Stimulated activated naive B cell treated with anti-CD40 and anti-IgM and Interleukin-4, amounts not matched to agents 10 μg/mL and 1 μg/mL and 100 μg/mL, for 72 hours (primary cell): Measurements from ENCODE around the gene UBE2O.
"Not testable (repeated sequence)": the region's sequence is repeated elsewhere in the genome, so short reads cannot be mapped to it uniquely, and the experiment has no call there.

Experiments
- ATAC-seq, 2 donors: fragments of 150-1000 bp; cut with Tn5 transposase; replicated peaks; 2 replicates each; pipeline ENCODE4 v1.10.0; 2021; ENCODE audit warnings: moderate library complexity in 1 of 2
- DNase-seq: peaks from one replicate; pipeline ENCODE4 v3.0.0; 2021
- H3K27ac Mint-ChIP-seq: one replicate; pipeline ENCODE4 v1.8.0; 2022; ENCODE audit warnings: mild to moderate bottlenecking, mixed read lengths
- H3K27me3 Mint-ChIP-seq, 2 donors: one replicate each; pipeline ENCODE4 v1.8.0; 2022; ENCODE audit warnings: mixed read lengths in 2 of 2
- H3K36me3 Mint-ChIP-seq, 2 donors: one replicate each; pipeline ENCODE4 v1.8.0; 2022; ENCODE audit warnings: mixed read lengths in 2 of 2, mild to moderate bottlenecking in 1 of 2
- H3K4me1 Mint-ChIP-seq, 2 donors: one replicate each; pipeline ENCODE4 v1.8.0; 2022; ENCODE audit warnings: mixed read lengths in 2 of 2, mild to moderate bottlenecking in 1 of 2
- H3K4me3 Mint-ChIP-seq, 2 donors: one replicate each; pipeline ENCODE4 v1.8.0; 2022; ENCODE audit warnings: mild to moderate bottlenecking in 2 of 2, mixed read lengths in 2 of 2, moderate library complexity in 1 of 2
- H3K9me3 Mint-ChIP-seq, 2 donors: one replicate each; pipeline ENCODE4 v1.8.0; 2022; ENCODE audit warnings: mixed read lengths in 2 of 2, mild to moderate bottlenecking in 1 of 2

UBE2O gene

GRCh38 chr17:76356803-76357456, 96.0 kb downstream of the UBE2O start:
- peaks cover 9 to 20% of the 10 kb centered on the region in 2 donors for H3K4me1 Mint-ChIP-seq
- H3K9me3 Mint-ChIP-seq, result no peaks in the 10 kb centered on the region
- H3K4me3 Mint-ChIP-seq, result no peak overlapping the region
- peaks cover 0 to under 1% of the 10 kb centered on the region in 2 donors for H3K27me3 Mint-ChIP-seq
- DNase-seq (no peak), ATAC-seq (no peak)
- no peaks in the 10 kb centered on the region for H3K36me3 Mint-ChIP-seq
- no peak overlapping the region for H3K27ac Mint-ChIP-seq

GRCh38 chr17:76354747-76355310, 98.1 kb downstream of the UBE2O start:
- no peaks in the 10 kb centered on the region for H3K9me3 Mint-ChIP-seq
- ATAC-seq (no peak), DNase-seq (no peak)

GRCh38 chr17:76354317-76354729, 98.6 kb downstream of the UBE2O start:
- H3K27me3 Mint-ChIP-seq, result no peaks in the 10 kb centered on the region
- H3K36me3 Mint-ChIP-seq, result peaks cover 0 to 4% of the 10 kb centered on the region in 2 donors
- H3K27ac Mint-ChIP-seq, result peak overlapping the region; percentile 100
- H3K4me3 Mint-ChIP-seq, result peak overlapping the region; percentile 89 to 95
- no peak for ATAC-seq
- no peaks in the 10 kb centered on the region for H3K9me3 Mint-ChIP-seq
- no peak for DNase-seq
- H3K4me1 Mint-ChIP-seq, result peaks cover 12 to 22% of the 10 kb centered on the region in 2 donors

More at GRCh38 chr17:76354747-76355310, 98.1 kb downstream of the UBE2O start:
- peaks cover 0 to 4% of the 10 kb centered on the region in 2 donors for H3K36me3 Mint-ChIP-seq
- H3K4me3 Mint-ChIP-seq, result peak overlapping the region; percentile 89 to 95
- no peaks in the 10 kb centered on the region for H3K27me3 Mint-ChIP-seq
- no peak overlapping the region for H3K27ac Mint-ChIP-seq
- H3K4me1 Mint-ChIP-seq, result peaks cover 12 to 22% of the 10 kb centered on the region in 2 donors

GRCh38 chr17:76353599-76354316, 99.2 kb downstream of the UBE2O start, which contains the start of gene PRPSAP1:
TSS of gene PRPSAP1 (minus strand) at chr17:76353916. CDS start at chr17:76353703, 213 bp downstream.
- peak; percentile 87 for DNase-seq
- Mint-ChIP-seq H3K27me3 (no peaks in the 10 kb centered on the region), H3K27ac (peak within 1 kb of the TSS; percentile 100), H3K36me3 (peaks cover 0 to 4% of the 10 kb centered on the region in 2 donors), H3K9me3 (no peaks in the 10 kb centered on the region), H3K4me1 (peaks cover 12 to 22% of the 10 kb centered on the region in 2 donors), H3K4me3 (peak within 1 kb of the TSS; percentile 89 to 95)
- ATAC-seq, result peak; percentile 95 to 97

- ATAC-seq, result peak in 1 of 2 donors; percentile 10
These were observed 99.9 kb downstream of the UBE2O start for GRCh38 chr17:76353004-76353598.

GRCh38 chr17:76351526-76352071, 101.4 kb downstream of the UBE2O start:
- H3K4me3 Mint-ChIP-seq, result no peak overlapping the region
- ATAC-seq (no peak), DNase-seq (no peak)
- no peak overlapping the region for H3K27ac Mint-ChIP-seq
- H3K9me3 Mint-ChIP-seq, result no peaks in the 10 kb centered on the region
- peaks cover 12 to 22% of the 10 kb centered on the region in 2 donors for H3K4me1 Mint-ChIP-seq
- H3K27me3 Mint-ChIP-seq, result no peaks in the 10 kb centered on the region
- H3K36me3 Mint-ChIP-seq, result peaks cover 8 to 15% of the 10 kb centered on the region in 2 donors

More at GRCh38 chr17:76353004-76353598, 99.9 kb downstream of the UBE2O start:
- peaks cover 12 to 22% of the 10 kb centered on the region in 2 donors for H3K4me1 Mint-ChIP-seq
- peaks cover 0 to 4% of the 10 kb centered on the region in 2 donors for H3K36me3 Mint-ChIP-seq
- H3K9me3 Mint-ChIP-seq, result no peaks in the 10 kb centered on the region
- H3K27me3 Mint-ChIP-seq, result no peaks in the 10 kb centered on the region
- DNase-seq, result peak; percentile 2
- H3K27ac Mint-ChIP-seq, result peak overlapping the region; percentile 100
- peak overlapping the region; percentile 89 to 95 for H3K4me3 Mint-ChIP-seq

GRCh38 chr17:76350463-76350862, 102.5 kb downstream of the UBE2O start:
- no peak for ATAC-seq
- Mint-ChIP-seq H3K27ac (no peak overlapping the region), H3K4me1 (peaks cover 12 to 22% of the 10 kb centered on the region in 2 donors), H3K9me3 (no peaks in the 10 kb centered on the region), H3K27me3 (no peaks in the 10 kb centered on the region), H3K4me3 (no peak overlapping the region), H3K36me3 (peaks cover 16 to 24% of the 10 kb centered on the region in 2 donors)
- no peak for DNase-seq

- H3K27ac Mint-ChIP-seq, H3K4me3 Mint-ChIP-seq, ATAC-seq, H3K27me3 Mint-ChIP-seq, H3K4me1 Mint-ChIP-seq, DNase-seq, H3K9me3 Mint-ChIP-seq: not testable (repeated sequence)
- peaks cover 20 to 40% of the 10 kb centered on the region in 2 donors for H3K36me3 Mint-ChIP-seq
These were observed 106.0 kb downstream of the UBE2O start for GRCh38 chr17:76346936-76347335.

GRCh38 chr17:76345377-76345974, 107.5 kb downstream of the UBE2O start:
- no peak overlapping the region for H3K27ac Mint-ChIP-seq
- ATAC-seq (no peak), DNase-seq (no peak)

GRCh38 chr17:76343106-76343505, 109.8 kb downstream of the UBE2O start:
- no peak for ATAC-seq
- Mint-ChIP-seq H3K27me3 (no peaks in the 10 kb centered on the region), H3K36me3 (peaks cover 27 to 50% of the 10 kb centered on the region in 2 donors), H3K27ac (no peak overlapping the region), H3K4me1 (peaks cover 0 to 3% of the 10 kb centered on the region in 2 donors), H3K4me3 (no peak overlapping the region), H3K9me3 (no peaks in the 10 kb centered on the region)
- no peak for DNase-seq

More at GRCh38 chr17:76345377-76345974, 107.5 kb downstream of the UBE2O start:
- H3K36me3 Mint-ChIP-seq, result peaks cover 25 to 44% of the 10 kb centered on the region in 2 donors
- H3K9me3 Mint-ChIP-seq, result no peaks in the 10 kb centered on the region
- no peak overlapping the region for H3K4me3 Mint-ChIP-seq
- no peaks in the 10 kb centered on the region for H3K27me3 Mint-ChIP-seq
- H3K4me1 Mint-ChIP-seq, result peaks cover 0 to 3% of the 10 kb centered on the region in 2 donors

- peaks cover 0 to 6% of the 10 kb centered on the region in 2 donors for H3K4me1 Mint-ChIP-seq
- no peak overlapping the region for H3K27ac Mint-ChIP-seq
- H3K4me3 Mint-ChIP-seq, result no peak overlapping the region
- H3K9me3 Mint-ChIP-seq, result no peaks in the 10 kb centered on the region
- peaks cover 16 to 36% of the 10 kb centered on the region in 2 donors for H3K36me3 Mint-ChIP-seq
- DNase-seq, result no peak
- ATAC-seq, result no peak
- no peaks in the 10 kb centered on the region for H3K27me3 Mint-ChIP-seq
These were observed 111.7 kb downstream of the UBE2O start for GRCh38 chr17:76341301-76341700.
